Small intestine (tissue), 7 donors: ENCODE results near the gene USP13. TPM values are rescaled to one million over a fixed set of nuclear protein-coding genes. Genes with fewer than 3 reads are reported as not detected.

Experiments
- DNase-seq, 2 donors: peaks; one replicate each; pipeline versions ENCODE4 v3.0.0 to v3.0.0-alpha.2; 2013
- FAIRE-seq: peaks from 2 replicates; lab custom pipeline; 2012; peaks lifted over from hg19 to GRCh38; lab: Jason Lieb, UNC
- H3K27ac ChIP-seq, 3 donors: one replicate each; pipeline ENCODE4 v1.5.1; 2013; ENCODE audit warnings: low read length in 2 of 3, mild to moderate bottlenecking in 2 of 3, control low read depth in 1 of 3, inconsistent platforms in 1 of 3, low read depth in 1 of 3, moderate library complexity in 1 of 3
- H3K27me3 ChIP-seq, 3 donors: one replicate each; pipeline ENCODE4 v1.6.1; 2013; ENCODE audit warnings: low read length in 3 of 3, inconsistent platforms in 1 of 3; ENCODE audit not compliant: control insufficient read depth in 3 of 3, insufficient read depth in 3 of 3
- H3K36me3 ChIP-seq, 3 donors: one replicate each; pipeline ENCODE4 v1.6.1; 2013; ENCODE audit warnings: low read length in 3 of 3, inconsistent platforms in 1 of 3, low read depth in 1 of 3, mild to moderate bottlenecking in 1 of 3, moderate library complexity in 1 of 3; ENCODE audit not compliant: control insufficient read depth in 3 of 3, insufficient read depth in 2 of 3
- H3K4me1 ChIP-seq, 3 donors: one replicate each; pipeline ENCODE4 v1.6.1; 2013; ENCODE audit warnings: low read length in 2 of 3, inconsistent platforms in 1 of 3, low read depth in 1 of 3, mild to moderate bottlenecking in 1 of 3, moderate library complexity in 1 of 3; ENCODE audit not compliant: control insufficient read depth in 3 of 3, insufficient read depth in 2 of 3
- H3K4me3 ChIP-seq, 3 donors: one replicate each; pipeline ENCODE4 v1.5.1; 2013; ENCODE audit warnings: low read length in 3 of 3, control low read depth in 1 of 3, inconsistent platforms in 1 of 3, low read depth in 1 of 3, mild to moderate bottlenecking in 1 of 3, moderate library complexity in 1 of 3
- H3K9me3 ChIP-seq, 2 donors: one replicate each; pipeline ENCODE4 v1.6.1; 2013; ENCODE audit warnings: low read depth in 1 of 2, low read length in 1 of 2; ENCODE audit not compliant: control insufficient read depth in 2 of 2, insufficient read depth in 1 of 2
- WGBS, 3 donors: extraction: QIAGEN DNeasy Blood & Tissue Kit; methylation state at CpG; one replicate each; pipeline ENCODE4 v1.1.7; 2013; 5-methylcytosine and 5-hydroxymethylcytosine counted together
- polyA plus RNA-seq, 4 donors: library from polyadenylated mRNA; stranded (reverse) in 3 of 4; unstranded in 1 of 4; fragments of 200-250 nt in 3 of 4; fragments of 120-200 nt in 1 of 4; gene quantifications; one replicate each; pipeline versions ENCODE4 v1.2.1 to v1.2.3, GENCODE V29; 2013
- donor health status: healthy with polysubstance abuse.
- donor health status: control.
- donor health status: control.
- donor health status: Bipolar disorder and iron deficiency.
- donor health status: healthy.

USP13 gene
- polyA plus RNA-seq, 4 donors: 0.22 to 4.2 (median 1.8) TPM

DNA sequence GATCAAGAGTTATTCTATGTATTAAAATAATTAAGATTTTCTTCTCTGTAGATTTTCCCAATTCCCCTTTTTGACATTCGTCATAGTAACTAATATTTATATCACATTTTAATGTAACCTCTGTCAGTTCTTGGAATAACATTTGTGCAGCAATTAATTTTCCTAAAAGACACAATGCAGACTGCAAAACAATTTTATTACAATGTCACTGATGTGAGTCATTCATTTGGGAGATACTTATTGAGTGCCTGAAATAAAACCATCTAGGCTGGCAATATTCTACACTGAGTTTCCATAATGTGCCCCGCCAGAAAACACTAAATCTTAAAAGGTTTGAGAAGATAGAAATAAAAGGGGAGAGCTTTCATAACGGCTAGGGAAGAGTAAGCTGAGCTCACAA is 6.7 kb upstream of the USP13 start:
- WGBS, 3 donors: 81 to 87% (median 86%) methylated on average over 3 of the region's 3 CpGs
- H3K9me3 ChIP-seq: no peaks in the 10 kb centered on the region
- no peak for FAIRE-seq
- peaks cover 0 to 6% (median 0%) of the 10 kb centered on the region in 3 donors for H3K4me1 ChIP-seq
- H3K27me3 ChIP-seq: no peaks in the 10 kb centered on the region
- no peak for DNase-seq
- no peaks in the 10 kb centered on the region for H3K36me3 ChIP-seq
- H3K4me3 ChIP-seq: no peak overlapping the region
- H3K27ac ChIP-seq: no peak overlapping the region

GRCh38 chr3:179651687-179652446 is 973 bp upstream of the USP13 start:
- 41 to 48% (median 45%) methylated on average over 11 of the region's 11 CpGs for WGBS, 3 donors
- Histone ChIP-seq H3K36me3 (no peaks in the 10 kb centered on the region), H3K27ac (peak overlapping the region in 2 of 3 donors; percentile 61 to 98), H3K4me3 (peak overlapping the region in 1 of 3 donors; percentile 55), H3K9me3 (no peaks in the 10 kb centered on the region), H3K27me3 (peaks cover 0 to 5% (median 0%) of the 10 kb centered on the region in 3 donors), H3K4me1 (peaks cover 0 to 6% (median 2%) of the 10 kb centered on the region in 3 donors)
- DNase-seq (no peak), FAIRE-seq (no peak)

GRCh38 chr3:179653096-179653797 is 407 bp downstream of the USP13 start:
- DNase-seq: peak; percentile 53 to 80
- no peak for FAIRE-seq
- peak overlapping the region in 2 of 3 donors; percentile 87 to 98 for H3K27ac ChIP-seq
- H3K4me1 ChIP-seq: peaks cover 0 to 6% (median 2%) of the 10 kb centered on the region in 3 donors
- H3K36me3 ChIP-seq: no peaks in the 10 kb centered on the region
- H3K27me3 ChIP-seq: peaks cover 0 to 5% (median 0%) of the 10 kb centered on the region in 3 donors
- H3K4me3 ChIP-seq: peak overlapping the region; percentile 63 to 94 (median 77)
- no peaks in the 10 kb centered on the region for H3K9me3 ChIP-seq
- WGBS, 3 donors: 0 to 1% (median 0%) methylated on average over 75 to 77 of the region's 77 CpGs

DNA sequence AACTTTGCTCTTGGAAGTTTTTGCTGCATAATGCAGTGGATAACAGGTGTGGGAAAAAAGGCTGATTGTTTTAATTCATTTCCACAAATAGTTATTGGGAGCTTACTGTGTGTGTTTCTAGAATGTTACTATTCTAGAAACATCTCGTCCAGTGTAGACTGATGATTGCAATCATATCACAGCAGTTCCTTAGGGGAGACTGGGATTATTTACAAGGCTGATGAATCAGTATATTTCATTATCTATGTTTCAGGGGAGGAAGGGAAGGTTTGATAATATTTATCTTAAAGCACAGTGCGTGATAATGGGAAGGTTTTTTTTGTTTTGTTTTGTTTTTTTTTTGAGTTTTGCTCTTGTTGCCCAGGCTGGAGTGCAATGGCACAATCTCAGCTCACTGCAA is 2.4 kb downstream of the USP13 start:
- FAIRE-seq (no peak), DNase-seq (no peak)
- peaks cover 0 to 5% (median 0%) of the 10 kb centered on the region in 3 donors for H3K27me3 ChIP-seq
- H3K9me3 ChIP-seq: no peaks in the 10 kb centered on the region
- H3K4me3 ChIP-seq: no peak overlapping the region
- no peak overlapping the region for H3K27ac ChIP-seq
- peaks cover 0 to 6% (median 2%) of the 10 kb centered on the region in 3 donors for H3K4me1 ChIP-seq
- no peaks in the 10 kb centered on the region for H3K36me3 ChIP-seq
- WGBS, 3 donors: 82 to 90% (median 85%) methylated on average over 2 of the region's 2 CpGs

DNA sequence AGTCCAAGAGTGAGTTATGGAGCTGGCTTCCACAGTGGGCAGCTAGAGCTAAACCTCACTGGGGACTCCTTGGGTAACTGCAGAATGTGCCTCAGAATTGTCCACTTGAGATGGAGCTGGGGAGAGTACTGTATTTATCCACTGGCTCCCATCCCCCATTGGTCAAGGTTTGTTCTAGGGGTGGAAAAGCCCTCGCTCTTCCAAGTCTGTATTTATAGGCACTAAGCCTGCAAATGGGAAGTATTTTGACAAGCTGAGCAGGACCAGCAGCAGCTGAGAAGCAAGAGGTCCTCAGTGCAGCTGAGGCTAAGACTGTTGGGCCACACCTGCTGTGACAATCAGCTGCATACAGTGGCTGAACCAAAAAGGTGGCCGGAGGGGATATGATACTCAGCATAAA is 5.8 kb downstream of the USP13 start:
- H3K9me3 ChIP-seq: no peaks in the 10 kb centered on the region
- FAIRE-seq: no peak
- H3K27ac ChIP-seq: no peak overlapping the region
- no peak for DNase-seq
- WGBS, 3 donors: 83 to 96% (median 93%) methylated on average over 2 of the region's 2 CpGs
- no peak overlapping the region for H3K4me3 ChIP-seq
- H3K27me3 ChIP-seq: peaks cover 0 to 2% (median 0%) of the 10 kb centered on the region in 3 donors
- no peaks in the 10 kb centered on the region for H3K36me3 ChIP-seq
- H3K4me1 ChIP-seq: peaks cover 0 to 4% (median 2%) of the 10 kb centered on the region in 3 donors

- 90 to 94% (median 92%) methylated on average over 3 of the region's 3 CpGs for WGBS, 3 donors
- FAIRE-seq: no peak
- H3K9me3 ChIP-seq: no peaks in the 10 kb centered on the region
Observed at GRCh38 chr3:179660872-179661271, 8.0 kb downstream of the USP13 start.

GRCh38 chr3:179661777-179662176 is 8.9 kb downstream of the USP13 start:
- Histone ChIP-seq H3K36me3 (no peaks in the 10 kb centered on the region), H3K4me3 (no peak overlapping the region), H3K4me1 (no peaks in the 10 kb centered on the region), H3K9me3 (no peaks in the 10 kb centered on the region), H3K27ac (no peak overlapping the region), H3K27me3 (no peaks in the 10 kb centered on the region)
- FAIRE-seq: no peak
- DNase-seq: no peak
- WGBS, 3 donors: 86 to 89% (median 87%) methylated on average over 4 of the region's 4 CpGs

More at GRCh38 chr3:179660872-179661271, 8.0 kb downstream of the USP13 start:
- DNase-seq: no peak
- H3K4me1 ChIP-seq: no peaks in the 10 kb centered on the region
- no peak overlapping the region for H3K27ac ChIP-seq
- H3K4me3 ChIP-seq: no peak overlapping the region
- no peaks in the 10 kb centered on the region for H3K36me3 ChIP-seq
- no peaks in the 10 kb centered on the region for H3K27me3 ChIP-seq

GRCh38 chr3:179663093-179663492 is 10.3 kb downstream of the USP13 start:
- H3K27me3 ChIP-seq: no peaks in the 10 kb centered on the region
- FAIRE-seq (no peak), DNase-seq (no peak)
- 85 to 100% (median 94%) methylated on average over 1 of the region's 1 CpG for WGBS, 3 donors
- no peaks in the 10 kb centered on the region for H3K36me3 ChIP-seq
- H3K4me3 ChIP-seq: no peak overlapping the region
- no peaks in the 10 kb centered on the region for H3K9me3 ChIP-seq
- no peaks in the 10 kb centered on the region for H3K4me1 ChIP-seq
- H3K27ac ChIP-seq: no peak overlapping the region
